PC-9 (cell line): ENCODE results near the gene HCRT. TPM values are rescaled to one million over a fixed set of nuclear protein-coding genes. Genes with fewer than 3 reads are reported as not detected.

Experiments
- BruUV-seq: library from RNA; stranded (reverse); fragments of 400-500 nt; replicated peaks from 2 replicates; lab custom pipeline; 2021; lab: Mats Ljungman, UMichigan
- CTCF ChIA-PET: fragments of 300-600 bp; sonication (Branson Sonifier 250); formaldehyde crosslinking; loops from one replicate; lab custom pipeline; 2022; ENCODE audit warnings: antibody characterized with exemption; lab: Charles Lee
- POLR2A ChIA-PET: fragments of 300-600 bp; sonication (Branson Sonifier 250); formaldehyde crosslinking; loops from one replicate; lab custom pipeline; 2022; ENCODE audit warnings: antibody characterized with exemption; ENCODE audit not compliant: unreplicated experiment; lab: Charles Lee
- DNase-seq, 2 experiments: peaks; one replicate each; pipeline versions ENCODE4 v3.0.0 to v3.0.0-alpha.2; 2015 to 2022; ENCODE audit warnings: mixed read lengths in 1 of 2
- H2AFZ ChIP-seq: fragments of 200-600 bp; sonication (generic); 2 replicates; pipeline ENCODE4 v1.8.1; 2017; ENCODE audit warnings: antibody characterized with exemption
- H3F3A ChIP-seq: fragments of 200-600 bp; sonication (generic); 2 replicates; pipeline ENCODE4 v1.8.1; 2017; ENCODE audit warnings: antibody characterized with exemption, mild to moderate bottlenecking, low read depth; ENCODE audit not compliant: insufficient read depth
- H3K27ac ChIP-seq: fragments of 200-600 bp; sonication (generic); 2 replicates; pipeline ENCODE4 v1.6.1; 2016; ENCODE audit warnings: mixed run types
- H3K27me3 ChIP-seq: fragments of 200-600 bp; sonication (generic); 2 replicates; pipeline ENCODE4 v1.6.1; 2016; ENCODE audit warnings: low read depth, mixed run types; ENCODE audit not compliant: insufficient read depth
- H3K36me3 ChIP-seq: fragments of 200-600 bp; sonication (generic); 2 replicates; pipeline ENCODE4 v1.6.1; 2016; ENCODE audit warnings: low read depth, mixed run types
- H3K4me1 ChIP-seq: fragments of 200-600 bp; sonication (generic); replicated peaks from 2 replicates; pipeline ENCODE4 v1.6.1; 2016; ENCODE audit warnings: mixed run types; ENCODE audit not compliant: insufficient read depth
- H3K4me2 ChIP-seq: fragments of 200-600 bp; sonication (generic); 2 replicates; pipeline ENCODE4 v1.6.1; 2017; ENCODE audit warnings: mixed run types
- H3K4me3 ChIP-seq: fragments of 200-600 bp; sonication (generic); 2 replicates; pipeline ENCODE4 v1.6.1; 2016; ENCODE audit warnings: mixed run types
- H3K79me2 ChIP-seq: fragments of 200-600 bp; sonication (generic); 2 replicates; pipeline ENCODE4 v1.6.1; 2017; ENCODE audit warnings: low read depth, mixed run types
- H3K9me2 ChIP-seq: fragments of 200-600 bp; sonication (generic); 2 replicates; pipeline ENCODE4 v1.8.1; 2017; ENCODE audit warnings: mild to moderate bottlenecking; ENCODE audit not compliant: insufficient read depth
- H3K9me3 ChIP-seq: fragments of 200-600 bp; sonication (generic); 2 replicates; pipeline ENCODE4 v1.8.1; 2016; ENCODE audit warnings: low read depth; ENCODE audit not compliant: insufficient read depth
- H4K20me1 ChIP-seq: fragments of 200-600 bp; sonication (generic); 2 replicates; pipeline ENCODE4 v1.8.1; 2017; ENCODE audit not compliant: insufficient read depth
- CTCF ChIP-seq: fragments of 200-600 bp; sonication (generic); conservative IDR thresholded peaks from 2 replicates; pipeline ENCODE4 v1.6.1; 2017; ENCODE audit warnings: mixed run types, antibody characterized with exemption, mild to moderate bottlenecking, moderate library complexity
- EZH2 ChIP-seq: fragments of 200-600 bp; sonication (generic); IDR thresholded peaks from 2 replicates; pipeline ENCODE4 v1.8.0; 2017; ENCODE audit warnings: antibody characterized with exemption, low read depth
- intact Hi-C: fragments of 100-400 bp; cut with micrococcal nuclease; formaldehyde crosslinking; loops from one replicate; pipeline ENCODE4 v1.10.0; 2022; ENCODE audit not compliant: unreplicated experiment
- total RNA-seq: library from RNA; stranded (reverse); gene quantifications from 2 replicates; pipeline ENCODE4 v1.2.3, GENCODE V29; 2021

The HCRT gene
- total RNA-seq, 1 experiment from 2014 or later, result not detected

GRCh38 chr17:42203354-42203753 lies 18.1 kb upstream of the HCRT start:
- no peaks in the 10 kb centered on the region; the same call in 1 of the 2 replicates for H3F3A ChIP-seq
- no peaks in the 10 kb centered on the region for H3K9me2 ChIP-seq
- ChIA-PET CTCF (no interaction called here), POLR2A (no interaction called here)
- no peak for DNase-seq
- no peaks in the 10 kb centered on the region for H3K79me2 ChIP-seq
- intact Hi-C loops, result no loop called here
- no peak overlapping the region for H3K4me2 ChIP-seq
- 0 out of 2 replicates have a peak, but pooled peaks cover 4% of the 10 kb centered on the region for H3K36me3 ChIP-seq
- no peak overlapping the region for H3K27ac ChIP-seq
- no peak overlapping the region for H3K4me3 ChIP-seq
- TF ChIP-seq CTCF (no peak), EZH2 (no peak)
- H3K4me1 ChIP-seq, result peaks cover 7% of the 10 kb centered on the region
- H4K20me1 ChIP-seq, result no peaks in the 10 kb centered on the region
- BruUV-seq, result no TSS peak
- H3K9me3 ChIP-seq, result no peaks in the 10 kb centered on the region
- H3K27me3 ChIP-seq, result no peaks in the 10 kb centered on the region
- no peak overlapping the region for H2AFZ ChIP-seq

- H4K20me1 ChIP-seq, result no peaks in the 10 kb centered on the region
- POLR2A ChIA-PET, result no interaction called here
Measured at GRCh38 chr17:42202696-42203095, 17.4 kb upstream of the HCRT start.

GRCh38 chr17:42202159-42202558 lies 16.9 kb upstream of the HCRT start:
- ChIA-PET CTCF (interaction anchor here (0.7 kb wide), 1 partner anchor 256 kb away, joined by 3 read pairs; no protein-coding TSS in a partner anchor), POLR2A (no interaction called here)
- no peak for DNase-seq
- no peak overlapping the region for H2AFZ ChIP-seq
- no peaks in the 10 kb centered on the region for H4K20me1 ChIP-seq
- H3K4me2 ChIP-seq, result no peak overlapping the region
- no peaks in the 10 kb centered on the region; the same call in 1 of the 2 replicates for H3F3A ChIP-seq
- H3K4me3 ChIP-seq, result no peak overlapping the region
- no peak overlapping the region for H3K27ac ChIP-seq
- intact Hi-C loops, result no loop called here
- no peaks in the 10 kb centered on the region for H3K79me2 ChIP-seq
- H3K4me1 ChIP-seq, result peaks cover 7% of the 10 kb centered on the region
- no peaks in the 10 kb centered on the region for H3K9me3 ChIP-seq
- H3K36me3 ChIP-seq, result 0 out of 2 replicates have a peak, but pooled peaks cover 4% of the 10 kb centered on the region
- no peaks in the 10 kb centered on the region for H3K9me2 ChIP-seq
- TF ChIP-seq EZH2, result no peak
- TF ChIP-seq CTCF, result no peak
- no peaks in the 10 kb centered on the region for H3K27me3 ChIP-seq
- no TSS peak for BruUV-seq

More at GRCh38 chr17:42202696-42203095, 17.4 kb upstream of the HCRT start:
- H3K4me1 ChIP-seq, result peaks cover 7% of the 10 kb centered on the region
- 0 out of 2 replicates have a peak, but pooled peaks cover 4% of the 10 kb centered on the region for H3K36me3 ChIP-seq
- no peak overlapping the region for H2AFZ ChIP-seq
- no peaks in the 10 kb centered on the region for H3K9me3 ChIP-seq
- no TSS peak for BruUV-seq
- no peaks in the 10 kb centered on the region for H3K27me3 ChIP-seq
- H3K9me2 ChIP-seq, result no peaks in the 10 kb centered on the region
- no peak for DNase-seq
- intact Hi-C loops, result no loop called here
- no peak overlapping the region for H3K4me3 ChIP-seq
- CTCF ChIA-PET, result no interaction called here
- no peaks in the 10 kb centered on the region; the same call in 1 of the 2 replicates for H3F3A ChIP-seq
- H3K27ac ChIP-seq, result no peak overlapping the region
- no peak for TF ChIP-seq CTCF
- TF ChIP-seq EZH2, result no peak
- H3K4me2 ChIP-seq, result no peak overlapping the region
- no peaks in the 10 kb centered on the region for H3K79me2 ChIP-seq
